ENCODE data around the gene CNTN4.
"Not testable (repeated sequence)": the region's sequence is repeated elsewhere in the genome, so short reads cannot be mapped to it uniquely, and the experiment has no call there.

- TF ChIP-seq POLR2AphosphoS5, CTCF (IDR thresholded peaks at IDR 0.05): not testable (repeated sequence)
Measured at GRCh38 chr3:2527328-2527727, 428.7 kb downstream of the CNTN4 start.

All from breast epithelium (tissue), 3 donors.